HUES48 (cell line): Measurements from ENCODE around the gene KIAA1755.

Source experiments
- H3K27ac ChIP-seq: one replicate; pipeline ENCODE4 v1.7.0; 2013; ENCODE audit warnings: low read depth, low read length, inconsistent platforms
- H3K27me3 ChIP-seq: 2 replicates; pipeline ENCODE4 v1.6.1; 2013; ENCODE audit warnings: mild to moderate bottlenecking, low read length; ENCODE audit not compliant: control insufficient read depth, insufficient read depth
- H3K36me3 ChIP-seq: 2 replicates; pipeline ENCODE4 v1.6.1; 2013; ENCODE audit warnings: low read length; ENCODE audit not compliant: control insufficient read depth, insufficient read depth
- H3K4me1 ChIP-seq: 2 replicates; pipeline ENCODE4 v1.6.1; 2013; ENCODE audit warnings: mild to moderate bottlenecking, low read length; ENCODE audit not compliant: control insufficient read depth, insufficient read depth
- H3K4me3 ChIP-seq: 2 replicates; pipeline ENCODE4 v1.5.1; 2013; ENCODE audit warnings: mild to moderate bottlenecking, low read depth, low read length
- H3K9ac ChIP-seq: 2 replicates; pipeline ENCODE4 v1.6.1; 2013; ENCODE audit warnings: mild to moderate bottlenecking, low read depth, low read length, moderate library complexity
- H3K9me3 ChIP-seq: 2 replicates; pipeline ENCODE4 v1.6.1; 2013; ENCODE audit warnings: low read length; ENCODE audit not compliant: control insufficient read depth, insufficient read depth

Gene KIAA1755

DNA sequence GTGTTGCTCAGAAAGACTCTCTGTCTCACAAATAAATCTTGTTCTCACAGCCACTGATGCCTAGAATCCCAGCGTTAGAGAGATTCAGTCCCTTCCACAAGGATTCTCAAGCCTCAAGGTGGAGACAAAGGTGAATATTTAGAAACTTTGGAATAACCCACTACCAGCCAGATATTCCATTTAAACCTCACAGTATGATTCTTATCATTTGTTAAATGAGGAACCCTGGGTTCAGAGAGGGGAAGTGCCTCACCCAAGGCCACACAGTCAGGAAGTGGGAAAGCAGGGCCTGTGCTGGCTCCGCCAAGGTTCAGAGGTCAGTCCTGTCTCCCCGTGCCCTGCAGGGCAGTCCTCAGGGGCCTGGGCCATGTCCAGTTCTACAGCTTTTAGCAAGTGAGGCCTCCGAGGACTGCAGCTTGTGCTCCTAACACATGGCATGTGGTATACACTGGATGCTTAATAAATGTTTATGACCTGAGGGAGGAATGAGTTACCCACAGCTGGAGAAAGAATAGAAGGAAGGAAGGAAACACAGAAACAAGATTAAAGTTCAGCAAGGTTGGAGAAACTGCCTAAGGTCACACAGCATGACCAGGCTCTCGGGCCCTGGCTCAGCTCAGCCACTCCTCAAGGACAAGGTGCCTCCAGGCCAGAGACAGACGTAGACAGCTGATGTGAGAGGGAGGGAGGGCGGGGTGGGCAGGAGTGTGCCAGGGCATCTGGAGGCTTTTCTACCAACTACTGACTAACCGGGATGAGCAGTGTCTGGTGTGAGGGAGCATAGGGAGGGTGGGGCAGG lies 91.5 kb downstream of the KIAA1755 start:
- Histone ChIP-seq H3K9ac (no peak overlapping the region), H3K27ac (no peak overlapping the region), H3K4me3 (no peak overlapping the region), H3K9me3 (no peaks in the 10 kb centered on the region), H3K36me3 (no peaks in the 10 kb centered on the region), H3K4me1 (no peaks in the 10 kb centered on the region), H3K27me3 (no peaks in the 10 kb centered on the region)

DNA sequence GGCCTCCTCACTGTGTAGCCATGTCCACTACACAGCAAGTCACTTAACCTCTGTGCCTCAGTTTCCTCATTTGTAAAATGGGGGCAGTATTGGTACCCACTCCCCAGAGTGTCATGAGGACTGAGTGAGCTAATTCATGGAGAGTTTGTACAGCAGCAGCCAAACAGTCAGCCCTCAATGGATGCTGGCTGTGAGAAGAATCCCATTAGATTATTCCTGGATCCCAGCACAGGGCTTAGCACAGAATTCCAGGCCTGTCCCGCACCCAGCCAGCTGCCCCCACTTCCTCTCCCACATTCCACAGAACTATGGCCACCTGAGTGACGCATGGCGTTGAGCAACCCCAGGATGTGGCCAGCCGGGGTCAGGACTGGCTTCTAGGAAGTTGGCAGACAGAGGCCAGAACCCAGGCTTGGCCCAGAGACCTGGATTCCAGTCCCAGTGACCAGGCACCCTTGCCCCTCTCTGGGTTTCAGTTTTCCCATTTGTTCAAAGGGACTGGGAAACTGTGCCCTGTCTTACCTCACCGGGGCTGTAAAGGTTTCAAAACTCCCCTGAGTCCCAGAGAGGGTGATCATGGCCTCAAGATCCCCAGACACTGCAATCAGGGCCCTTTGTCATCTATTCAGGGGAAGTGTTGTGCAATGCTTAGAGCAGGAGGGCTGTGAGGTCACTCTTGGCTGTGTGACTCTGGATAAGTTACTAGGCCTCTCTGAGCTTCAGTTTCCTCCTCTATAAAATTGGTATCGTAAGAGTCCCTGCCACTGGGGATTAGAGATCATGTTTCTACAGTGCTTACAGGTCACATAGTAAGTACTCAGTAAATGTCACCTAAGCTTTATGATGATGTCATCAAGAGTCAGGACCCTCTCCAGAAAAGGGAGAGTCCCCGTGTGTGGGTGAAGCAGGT lies 92.4 kb downstream of the KIAA1755 start:
- H3K4me1 ChIP-seq = no peaks in the 10 kb centered on the region
- H3K27me3 ChIP-seq = no peaks in the 10 kb centered on the region; the same call in 1 of the 2 replicates
- H3K36me3 ChIP-seq = no peaks in the 10 kb centered on the region
- no peak overlapping the region for H3K27ac ChIP-seq
- H3K9me3 ChIP-seq = no peaks in the 10 kb centered on the region
- H3K4me3 ChIP-seq = no peak overlapping the region
- no peak overlapping the region for H3K9ac ChIP-seq

DNA sequence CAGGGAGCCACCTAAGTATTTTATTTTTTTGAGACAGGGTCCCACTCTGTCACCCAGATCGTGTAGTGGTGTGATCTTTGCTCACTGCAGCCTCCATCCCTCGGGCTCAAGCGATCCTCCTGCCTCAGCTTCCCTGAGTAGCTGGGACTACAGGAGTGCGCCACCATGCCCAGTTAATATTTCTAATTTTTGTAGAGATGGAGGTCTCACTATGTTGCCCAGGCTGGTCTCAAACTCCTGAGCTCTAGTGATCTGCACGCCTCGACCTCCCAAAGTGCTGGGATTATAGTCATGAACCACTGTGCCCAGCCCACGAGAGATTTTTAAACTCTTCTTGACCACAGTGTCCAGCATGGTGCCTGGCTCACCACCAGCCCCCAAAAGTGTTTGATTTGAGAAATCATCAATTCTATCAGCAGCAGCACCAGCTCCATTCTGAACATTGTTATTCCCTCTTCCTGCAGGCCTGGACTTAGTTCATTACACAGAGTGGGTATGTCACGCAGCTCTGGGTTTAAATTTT lies 93.1 kb downstream of the KIAA1755 start:
- H3K4me3 ChIP-seq = no peak overlapping the region
- H3K36me3 ChIP-seq = no peaks in the 10 kb centered on the region
- H3K27ac ChIP-seq = no peak overlapping the region
- H3K9me3 ChIP-seq = no peaks in the 10 kb centered on the region
- no peak overlapping the region for H3K9ac ChIP-seq
- H3K4me1 ChIP-seq = no peaks in the 10 kb centered on the region
- no peaks in the 10 kb centered on the region; the same call in 1 of the 2 replicates for H3K27me3 ChIP-seq

DNA sequence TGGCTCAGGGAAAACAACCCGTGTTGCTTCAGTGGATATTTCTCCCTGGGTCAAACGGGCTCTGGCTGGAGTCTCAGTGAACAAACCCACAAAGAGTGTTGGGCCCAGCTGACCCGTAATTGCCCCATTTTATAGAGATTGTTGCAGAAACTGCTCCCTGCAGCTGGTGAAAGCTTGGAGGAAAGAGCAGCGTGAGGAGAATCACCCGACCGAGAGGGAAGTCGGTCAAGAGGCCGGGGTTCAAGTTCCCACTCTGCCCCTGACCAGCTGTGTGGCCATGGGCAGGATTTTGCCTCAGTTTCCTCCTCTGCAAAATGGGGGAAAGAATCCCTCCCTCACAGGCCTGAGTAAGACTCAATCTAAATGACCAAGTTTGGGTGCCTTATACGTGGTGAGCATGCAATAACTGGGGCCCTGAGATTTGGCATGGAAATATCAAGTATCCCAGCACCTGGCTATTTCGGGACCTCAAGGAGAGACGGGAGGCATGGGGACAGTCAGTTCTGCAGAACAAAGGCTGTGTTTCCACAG lies 93.8 kb downstream of the KIAA1755 start:
- Histone ChIP-seq H3K27ac (no peak overlapping the region), H3K4me1 (no peaks in the 10 kb centered on the region), H3K36me3 (no peaks in the 10 kb centered on the region), H3K9ac (no peak overlapping the region), H3K9me3 (no peaks in the 10 kb centered on the region), H3K4me3 (no peak overlapping the region), H3K27me3 (no peaks in the 10 kb centered on the region; the same call in 1 of the 2 replicates)

DNA sequence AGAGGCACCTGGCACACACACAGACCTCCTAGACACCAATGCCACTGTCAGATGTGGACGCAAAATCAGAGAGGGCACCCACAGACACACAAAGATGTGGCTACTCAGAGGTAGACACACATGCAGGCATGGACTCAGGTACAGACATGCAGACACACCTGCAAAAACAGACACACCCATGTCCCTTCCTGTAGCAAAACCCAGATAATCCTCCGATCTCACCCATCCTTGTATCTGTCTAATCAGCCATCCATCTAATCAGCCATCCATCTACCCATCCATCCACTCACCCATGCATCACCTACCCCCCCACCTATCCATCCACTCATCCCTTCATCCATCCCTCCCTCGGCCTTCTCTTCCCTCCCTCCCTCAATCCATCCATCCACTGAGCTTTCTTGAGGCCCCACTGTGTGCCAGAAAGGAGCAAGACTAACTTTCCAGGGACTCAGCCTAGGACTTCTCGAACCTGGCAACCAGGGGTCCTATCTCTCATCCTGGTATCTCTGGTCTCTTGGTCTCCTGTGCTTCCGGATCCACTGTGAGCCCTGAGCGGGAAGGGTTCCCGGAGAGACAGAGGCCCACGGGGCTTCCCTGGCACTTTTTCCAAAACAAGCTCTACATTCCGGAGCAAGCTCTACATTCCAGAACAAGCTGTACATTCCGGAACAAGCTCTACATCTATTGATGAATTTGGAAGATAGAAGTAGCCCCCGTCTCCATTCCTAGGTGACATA lies 94.4 kb downstream of the KIAA1755 start:
- Histone ChIP-seq H3K4me3 (no peak overlapping the region), H3K4me1 (no peaks in the 10 kb centered on the region), H3K27ac (no peak overlapping the region), H3K36me3 (no peaks in the 10 kb centered on the region), H3K9me3 (no peaks in the 10 kb centered on the region), H3K27me3 (no peaks in the 10 kb centered on the region; the same call in 1 of the 2 replicates), H3K9ac (no peak overlapping the region)

DNA sequence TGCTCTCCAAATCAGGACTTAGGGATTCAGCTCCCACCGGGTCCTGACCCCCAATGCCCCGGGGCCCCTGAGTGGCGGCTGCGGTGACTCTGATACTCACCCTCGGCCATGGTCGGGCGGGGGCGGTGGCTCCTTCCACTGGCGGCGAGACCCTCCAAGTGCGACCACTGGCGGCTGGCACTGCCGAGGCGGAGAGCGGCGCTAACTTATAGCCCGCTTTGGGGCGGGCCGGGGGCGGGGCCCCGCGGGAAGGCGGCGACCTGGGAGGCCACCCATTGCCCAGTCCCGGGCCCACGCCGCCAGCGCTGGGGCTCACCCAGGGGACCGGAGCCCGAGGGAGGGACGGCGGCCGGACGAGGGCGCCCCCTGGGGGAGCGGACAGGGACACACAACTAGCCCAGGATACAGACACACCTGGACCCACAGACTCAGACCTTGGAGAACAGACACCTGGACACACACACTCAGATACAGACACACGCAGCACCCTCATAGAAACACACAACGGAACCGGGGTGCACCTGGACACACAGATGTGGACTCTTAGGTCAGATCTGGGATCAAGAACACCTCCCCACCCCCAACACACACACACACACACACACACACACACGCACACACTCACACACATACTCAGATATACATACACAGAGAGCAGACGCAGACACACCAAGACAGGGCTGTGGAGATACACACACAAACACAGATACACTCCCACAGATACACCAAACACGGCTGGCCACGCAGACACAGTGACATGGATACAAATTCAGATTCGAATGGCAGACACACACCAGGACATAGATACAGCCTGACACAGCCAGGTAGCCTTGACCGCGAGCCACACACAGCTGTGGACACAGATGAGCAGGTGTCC lies 95.2 kb downstream of the KIAA1755 start, which contains the start of gene TGM2:
TGM2 (minus strand) TSS at position 182 of the 877 bp plus-strand sequence; CDS start at position 110, 72 bp downstream.
- peak within 1 kb of the TSS; percentile 52 for H3K4me3 ChIP-seq
- H3K4me1 ChIP-seq = no peaks in the 10 kb centered on the region
- H3K9me3 ChIP-seq = no peaks in the 10 kb centered on the region
- H3K9ac ChIP-seq = no peak within 1 kb of the TSS
- H3K36me3 ChIP-seq = no peaks in the 10 kb centered on the region
- no peak within 1 kb of the TSS for H3K27ac ChIP-seq
- H3K27me3 ChIP-seq = no peaks in the 10 kb centered on the region; the same call in 1 of the 2 replicates

DNA sequence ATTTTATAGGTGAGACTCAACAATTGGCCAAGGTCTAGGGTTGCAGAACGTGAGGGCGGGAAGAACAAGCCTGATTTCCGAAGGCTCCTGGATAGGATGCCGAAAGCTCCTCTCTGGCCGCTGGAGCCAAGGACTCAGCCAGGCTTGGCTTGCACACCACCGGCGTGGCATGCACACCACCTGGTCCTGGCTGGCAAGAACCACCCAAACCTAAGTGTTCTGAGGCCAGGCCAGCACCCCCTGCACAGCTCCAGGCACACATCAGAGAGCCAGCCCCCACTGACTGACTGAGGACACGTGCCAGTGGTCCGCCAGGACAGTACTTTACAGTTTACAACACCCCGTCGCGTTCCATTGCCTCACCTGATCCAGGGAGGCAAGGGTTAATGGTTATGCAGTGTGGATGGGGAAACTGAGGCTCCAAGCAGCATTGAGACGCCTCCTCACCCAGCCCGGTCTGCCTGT lies 95.9 kb downstream of the KIAA1755 start:
- Histone ChIP-seq H3K9me3 (no peaks in the 10 kb centered on the region), H3K36me3 (no peaks in the 10 kb centered on the region), H3K4me1 (no peaks in the 10 kb centered on the region), H3K27me3 (no peaks in the 10 kb centered on the region; the same call in 1 of the 2 replicates), H3K9ac (no peak overlapping the region), H3K4me3 (peak overlapping the region; percentile 52), H3K27ac (no peak overlapping the region)

DNA sequence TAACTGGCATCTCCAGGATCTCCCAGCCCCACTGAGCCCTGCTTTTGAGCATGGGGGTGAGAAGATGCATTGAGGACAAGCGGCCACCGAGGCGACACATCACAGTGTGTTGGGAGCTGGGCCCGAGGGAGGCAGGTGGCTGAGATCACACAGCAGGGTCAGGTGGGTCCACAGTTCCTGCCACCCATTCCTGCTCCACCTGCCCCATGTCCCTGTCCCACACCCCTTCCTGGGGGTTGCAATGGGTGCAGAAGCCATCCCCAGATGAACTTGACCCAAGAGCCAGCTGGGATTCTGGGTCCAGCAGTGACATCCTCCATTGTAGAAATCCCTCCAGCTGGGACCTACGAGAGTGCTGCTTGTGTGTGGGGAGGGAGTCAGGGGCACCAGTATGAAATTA lies 96.5 kb downstream of the KIAA1755 start:
- Histone ChIP-seq H3K36me3 (no peaks in the 10 kb centered on the region), H3K9me3 (no peaks in the 10 kb centered on the region), H3K4me1 (no peaks in the 10 kb centered on the region), H3K4me3 (no peak overlapping the region), H3K27me3 (no peaks in the 10 kb centered on the region; the same call in 1 of the 2 replicates), H3K27ac (no peak overlapping the region), H3K9ac (no peak overlapping the region)

DNA sequence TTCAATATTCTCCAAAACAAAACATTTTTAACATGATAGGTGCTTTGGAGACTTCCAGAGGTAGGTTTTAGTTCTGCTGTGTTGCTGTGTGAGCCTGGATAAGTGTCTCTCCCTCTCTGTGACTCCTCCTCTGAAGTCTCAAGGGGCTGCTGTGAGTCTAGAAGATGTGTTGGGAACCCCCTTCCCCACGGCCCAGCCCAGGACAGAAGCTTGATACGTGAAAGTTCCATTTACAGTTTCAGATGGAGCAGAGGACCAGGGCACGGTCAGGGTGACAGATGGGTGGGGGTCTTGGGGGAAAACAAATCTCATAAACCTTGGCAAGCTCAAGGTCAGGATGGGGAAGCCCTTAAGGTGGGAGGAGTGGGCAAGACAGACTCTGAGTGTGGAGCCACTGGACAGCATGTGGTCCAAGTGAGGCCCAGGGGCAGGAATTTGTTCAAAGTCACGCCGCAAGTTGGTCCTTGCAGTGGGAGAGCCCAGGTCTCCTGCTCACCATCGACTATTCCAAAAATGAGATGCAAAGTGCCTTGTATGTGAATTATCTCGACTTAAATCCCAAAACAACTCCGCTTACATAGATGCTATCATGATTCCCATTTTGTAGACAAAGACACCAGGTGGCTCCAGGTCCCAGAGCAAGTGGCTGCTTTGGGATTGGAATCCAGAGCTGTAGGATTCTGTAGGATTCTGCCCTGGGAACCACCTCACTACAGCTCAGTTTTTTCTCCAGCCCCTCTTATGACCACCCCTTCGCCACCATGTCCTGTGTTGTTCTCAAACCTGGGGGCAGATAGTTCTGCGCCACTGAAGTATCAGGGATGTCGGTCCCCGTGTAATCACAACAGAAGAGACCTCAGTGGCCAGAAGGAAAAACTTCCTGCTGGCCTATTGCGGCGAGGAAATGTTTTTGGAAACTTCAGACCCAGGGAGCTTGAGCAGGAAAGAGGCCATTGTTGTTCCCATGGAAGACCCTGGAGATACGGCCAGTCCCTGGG lies 97.4 kb downstream of the KIAA1755 start:
- H3K9ac ChIP-seq = no peak overlapping the region
- no peak overlapping the region for H3K4me3 ChIP-seq
- no peaks in the 10 kb centered on the region for H3K9me3 ChIP-seq
- no peaks in the 10 kb centered on the region for H3K4me1 ChIP-seq
- no peaks in the 10 kb centered on the region for H3K36me3 ChIP-seq
- no peak overlapping the region for H3K27ac ChIP-seq
- H3K27me3 ChIP-seq = no peaks in the 10 kb centered on the region; the same call in 1 of the 2 replicates
